GM21367 (cell line): Measurements from ENCODE around the gene SCUBE2.

ENCODE experiments used
- ATAC-seq: cut with Tn5 transposase; IDR thresholded peaks from one replicate; pipeline ENCODE4 v1.9.1; 2021; ENCODE audit not compliant: unreplicated experiment

Gene SCUBE2

GRCh38 chr11:8971196-8971923 is 120.0 kb downstream of the SCUBE2 start:
- ATAC-seq: no peak
